B cell (primary cell): ENCODE measurements around the gene WWC2. TPM values are rescaled to one million over a fixed set of nuclear protein-coding genes. Genes with fewer than 3 reads are reported as not detected.

Source experiments
- ATAC-seq: fragments of 200-7000 bp; cut with Tn5 transposase; one replicate; pipeline ENCODE4 v1.10.0; 2021; ENCODE audit warnings: low read depth, mild to moderate bottlenecking, moderate number of reproducible peaks, moderate library complexity
- CTCF ChIA-PET: fragments of 350-600 bp; sonication (Branson Sonifier 250); formaldehyde crosslinking; loops from one replicate; lab custom pipeline; 2021; ENCODE audit warnings: antibody characterized with exemption, inconsistent platforms; lab: Charles Lee
- POLR2A ChIA-PET: fragments of 350-600 bp; sonication (Branson Sonifier 250); formaldehyde crosslinking; loops from one replicate; lab custom pipeline; 2021; ENCODE audit warnings: antibody characterized with exemption; lab: Charles Lee
- DNase-seq: peaks from one replicate; pipeline ENCODE4 v3.0.0; 2013
- H2AFZ ChIP-seq: 2 replicates; pipeline ENCODE4 v1.6.1; 2012; ENCODE audit warnings: mild to moderate bottlenecking, low read depth, low read length; ENCODE audit not compliant: insufficient read depth, poor library complexity, severe bottlenecking
- H3K27ac ChIP-seq, 2 donors: 1 replicate in 1 of 2; 2 replicates in 1 of 2; pipeline ENCODE4 v1.5.1; 2012 to 2013; ENCODE audit warnings: low read length in 2 of 2, mild to moderate bottlenecking in 2 of 2, moderate library complexity in 1 of 2
- H3K27me3 ChIP-seq, 4 experiments: fragments of 200-600 bp in 1 of 4; sonication (generic) in 1 of 4; replicated peaks in 1 of 4; 1 replicate in 2 of 4; 2 replicates in 2 of 4; pipeline versions ENCODE4 v1.6.1 to v1.7.0; 2013 to 2016; ENCODE audit warnings: low read length in 3 of 4, mild to moderate bottlenecking in 2 of 4, mixed read lengths in 1 of 4, moderate library complexity in 1 of 4; ENCODE audit not compliant: insufficient read depth in 4 of 4, control insufficient read depth in 3 of 4; ENCODE audit errors: control extremely low read depth in 1 of 4
- H3K36me3 ChIP-seq, 2 experiments: replicated peaks in 1 of 2; 1 replicate in 1 of 2; 2 replicates in 1 of 2; pipeline versions ENCODE4 v1.6.1 to v1.7.1; 2013; ENCODE audit warnings: low read length in 1 of 2; ENCODE audit not compliant: insufficient read depth in 2 of 2, control insufficient read depth in 1 of 2; ENCODE audit errors: control extremely low read depth in 1 of 2, extremely low read depth in 1 of 2
- H3K4me1 ChIP-seq, 2 donors: fragments of 200-600 bp in 1 of 2; sonication (generic) in 1 of 2; 1 replicate in 1 of 2; 2 replicates in 1 of 2; pipeline versions ENCODE4 v1.5.1 to v1.6.1; 2013 to 2017; ENCODE audit warnings: low read length in 2 of 2; ENCODE audit not compliant: control insufficient read depth in 2 of 2, insufficient read depth in 2 of 2
- H3K4me2 ChIP-seq: replicated peaks from 2 replicates; pipeline ENCODE3; 2012; ENCODE audit warnings: mild to moderate bottlenecking, low read depth, low read length; ENCODE audit not compliant: poor library complexity, severe bottlenecking
- H3K4me3 ChIP-seq, 5 experiments: fragments of 200-600 bp in 1 of 5; sonication (generic) in 1 of 5; 1 replicate in 3 of 5; 2 replicates in 2 of 5; pipeline versions ENCODE4 v1.5.1 to v1.7.0; 2011 to 2016; ENCODE audit warnings: low read length in 4 of 5, mild to moderate bottlenecking in 4 of 5, low read depth in 2 of 5, control low read depth in 1 of 5, moderate library complexity in 1 of 5; ENCODE audit not compliant: insufficient read depth in 1 of 5; ENCODE audit errors: control extremely low read depth in 1 of 5, extremely low read depth in 1 of 5
- H3K79me2 ChIP-seq: fragments of 200-600 bp; sonication (generic); one replicate; pipeline ENCODE4 v1.6.0; 2016; ENCODE audit warnings: low read length; ENCODE audit not compliant: control insufficient read depth, insufficient read depth
- H3K9ac ChIP-seq: fragments of 200-600 bp; sonication (generic); 2 replicates; pipeline ENCODE4 v1.6.1; 2017; ENCODE audit warnings: mild to moderate bottlenecking, low read length, moderate library complexity
- H3K9me3 ChIP-seq, 3 donors: one replicate each; pipeline versions ENCODE4 v1.6.1 to v1.7.1; 2013; ENCODE audit warnings: low read length in 2 of 3; ENCODE audit not compliant: control insufficient read depth in 2 of 3, insufficient read depth in 1 of 3; ENCODE audit errors: control extremely low read depth in 1 of 3
- H4K20me1 ChIP-seq: 2 replicates; pipeline ENCODE4 v1.6.0; 2012; ENCODE audit warnings: mild to moderate bottlenecking, low read length; ENCODE audit not compliant: insufficient read depth, control insufficient read depth, poor library complexity, severe bottlenecking
- H3K27ac Mint-ChIP-seq: one replicate; pipeline ENCODE4 v1.8.0; 2021; ENCODE audit warnings: mixed read lengths
- H3K27me3 Mint-ChIP-seq: one replicate; pipeline ENCODE4 v1.8.0; 2021; ENCODE audit warnings: mixed read lengths
- H3K4me1 Mint-ChIP-seq: one replicate; pipeline ENCODE4 v1.8.0; 2021; ENCODE audit warnings: mixed read lengths
- H3K4me3 Mint-ChIP-seq: one replicate; pipeline ENCODE4 v1.8.0; 2021; ENCODE audit warnings: mixed read lengths
- H3K9me3 Mint-ChIP-seq: one replicate; pipeline ENCODE4 v1.8.0; 2022; ENCODE audit warnings: mixed read lengths; ENCODE audit not compliant: insufficient read depth
- EZH2 ChIP-seq: IDR thresholded peaks from 2 replicates; pipeline ENCODE4 v1.6.1; 2012; ENCODE audit warnings: borderline replicate concordance, low read depth, mild to moderate bottlenecking, moderate library complexity, low read length; ENCODE audit not compliant: insufficient read depth, poor library complexity, severe bottlenecking
- WGBS: methylation state at CpG from one replicate; pipeline ENCODE4 v1.1.5; 2013; ENCODE audit warnings: missing lambda C conversion rate; ENCODE audit not compliant: insufficient coverage; 5-methylcytosine and 5-hydroxymethylcytosine counted together
- intact Hi-C: fragments of 100-400 bp; cut with micrococcal nuclease; formaldehyde crosslinking; loops from one replicate; pipeline ENCODE4 v1.10.0; 2022
- polyA plus RNA-seq: library from polyadenylated mRNA; depleted of rRNA; stranded (reverse); fragments of >200 nt; gene quantifications from 2 replicates; pipeline ENCODE4 v1.2.3, GENCODE V29; 2012
- total RNA-seq, 2 donors: library from RNA; stranded (reverse); fragments of 120-200 nt in 1 of 2; gene quantifications; 1 replicate in 1 of 2; 2 replicates in 1 of 2; pipeline versions ENCODE4 v1.2.3 to v1.2.4, GENCODE V29; 2013 to 2022
- TF ChIP-seq, protein P1 (sequence below): fragments of 200-600 bp; IDR thresholded peaks from one replicate; pipeline ENCODE4 v1.8.0; 2022; ENCODE audit warnings: antibody characterized with exemption, mild to moderate bottlenecking

WWC2 gene
- total and polyA plus RNA-seq, 2 donors (not counting 1 experiment from before 2014, with no cell fraction given), result 0.07 to 0.32 TPM

GRCh38 chr4:183358215-183358755 lies 259.2 kb downstream of the WWC2 start:
- no peaks in the 10 kb centered on the region for H3K9me3 Mint-ChIP-seq
- no peak overlapping the region for H3K27ac ChIP-seq
- no peak overlapping the region for H3K9ac ChIP-seq
- H4K20me1 ChIP-seq, result no peaks in the 10 kb centered on the region
- ATAC-seq, result no peak
- no peak for TF ChIP-seq EZH2
- TF ChIP-seq, protein P1, sequence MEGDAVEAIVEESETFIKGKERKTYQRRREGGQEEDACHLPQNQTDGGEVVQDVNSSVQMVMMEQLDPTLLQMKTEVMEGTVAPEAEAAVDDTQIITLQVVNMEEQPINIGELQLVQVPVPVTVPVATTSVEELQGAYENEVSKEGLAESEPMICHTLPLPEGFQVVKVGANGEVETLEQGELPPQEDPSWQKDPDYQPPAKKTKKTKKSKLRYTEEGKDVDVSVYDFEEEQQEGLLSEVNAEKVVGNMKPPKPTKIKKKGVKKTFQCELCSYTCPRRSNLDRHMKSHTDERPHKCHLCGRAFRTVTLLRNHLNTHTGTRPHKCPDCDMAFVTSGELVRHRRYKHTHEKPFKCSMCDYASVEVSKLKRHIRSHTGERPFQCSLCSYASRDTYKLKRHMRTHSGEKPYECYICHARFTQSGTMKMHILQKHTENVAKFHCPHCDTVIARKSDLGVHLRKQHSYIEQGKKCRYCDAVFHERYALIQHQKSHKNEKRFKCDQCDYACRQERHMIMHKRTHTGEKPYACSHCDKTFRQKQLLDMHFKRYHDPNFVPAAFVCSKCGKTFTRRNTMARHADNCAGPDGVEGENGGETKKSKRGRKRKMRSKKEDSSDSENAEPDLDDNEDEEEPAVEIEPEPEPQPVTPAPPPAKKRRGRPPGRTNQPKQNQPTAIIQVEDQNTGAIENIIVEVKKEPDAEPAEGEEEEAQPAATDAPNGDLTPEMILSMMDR, result no peak
- ChIA-PET POLR2A (no interaction called here), CTCF (no interaction called here)
- no peak overlapping the region for H3K4me3 Mint-ChIP-seq
- no peak overlapping the region for H3K4me2 ChIP-seq
- WGBS, result 86% methylated on average over 9 of the region's 13 CpGs
- H3K27me3 ChIP-seq, result no peaks in the 10 kb centered on the region
- no peak for DNase-seq
- no peak overlapping the region for H2AFZ ChIP-seq
- intact Hi-C loops, result no loop called here
- no peaks in the 10 kb centered on the region for H3K79me2 ChIP-seq
- H3K4me3 ChIP-seq, result no peak overlapping the region
- no peak overlapping the region for H3K27ac Mint-ChIP-seq
- peaks cover 14% of the 10 kb centered on the region for H3K27me3 Mint-ChIP-seq
- no peaks in the 10 kb centered on the region for H3K9me3 ChIP-seq
- no peaks in the 10 kb centered on the region for H3K4me1 Mint-ChIP-seq
- H3K4me1 ChIP-seq, result no peaks in the 10 kb centered on the region
- H3K36me3 ChIP-seq, result no peaks in the 10 kb centered on the region

DNA sequence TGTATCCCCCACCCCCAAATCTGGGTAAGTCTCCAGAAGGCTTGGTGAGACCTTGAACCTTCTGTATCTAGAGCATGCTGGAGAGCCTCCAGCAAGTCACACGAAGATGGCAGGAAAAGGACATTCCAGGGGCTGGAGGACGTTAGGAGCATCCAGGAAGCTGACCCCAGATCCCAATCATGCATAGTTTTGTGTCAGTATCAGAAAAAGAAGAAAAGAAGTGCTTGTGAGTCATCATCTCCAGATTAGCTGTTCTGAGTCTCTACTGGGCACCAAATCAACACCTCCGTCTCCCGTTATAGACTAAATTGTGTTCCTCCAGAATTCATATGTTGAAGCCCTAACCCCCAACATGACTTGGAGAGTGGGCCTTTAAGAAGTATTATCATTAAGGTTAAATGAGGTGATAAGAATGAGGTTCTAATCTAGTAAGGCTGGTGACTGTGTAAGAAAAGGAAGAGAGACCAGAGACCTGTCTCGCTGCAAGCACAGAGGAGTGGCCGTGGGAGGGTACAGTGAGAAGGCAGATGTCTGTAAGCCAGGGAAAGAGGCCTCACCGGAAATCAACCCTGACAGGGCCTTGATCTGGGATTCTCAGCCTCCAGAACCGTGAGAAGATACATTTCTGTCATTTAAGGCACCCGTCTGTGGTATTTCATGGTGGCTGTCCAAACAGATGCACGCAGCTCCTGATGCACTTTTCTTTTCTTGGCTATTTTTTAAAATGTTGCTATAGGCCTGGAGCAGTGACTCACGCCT lies 261.3 kb downstream of the WWC2 start:
- no peak for TF ChIP-seq EZH2
- TF ChIP-seq, protein P1, result no peak
- H3K4me1 Mint-ChIP-seq, result no peaks in the 10 kb centered on the region

More for the DNA sequence above, 261.3 kb downstream of the WWC2 start:
- 65% methylated on average over 8 of the region's 11 CpGs for WGBS
- H4K20me1 ChIP-seq, result no peaks in the 10 kb centered on the region
- H3K27me3 ChIP-seq, result no peaks in the 10 kb centered on the region
- ChIA-PET CTCF (no interaction called here), POLR2A (no interaction called here)
- H3K4me3 ChIP-seq, result no peak overlapping the region
- H3K27ac Mint-ChIP-seq, result no peak overlapping the region
- H3K79me2 ChIP-seq, result no peaks in the 10 kb centered on the region
- H3K27me3 Mint-ChIP-seq, result peaks cover 14% of the 10 kb centered on the region
- H3K4me1 ChIP-seq, result no peaks in the 10 kb centered on the region
- H3K9me3 ChIP-seq, result no peaks in the 10 kb centered on the region
- H3K4me3 Mint-ChIP-seq, result no peak overlapping the region
- no peak for ATAC-seq
- no peak overlapping the region for H2AFZ ChIP-seq
- intact Hi-C loops, result no loop called here
- DNase-seq, result no peak
- H3K9me3 Mint-ChIP-seq, result no peaks in the 10 kb centered on the region
- H3K36me3 ChIP-seq, result no peaks in the 10 kb centered on the region
- H3K9ac ChIP-seq, result no peak overlapping the region
- H3K27ac ChIP-seq, result no peak overlapping the region
- H3K4me2 ChIP-seq, result no peak overlapping the region
